AG09319 (cell line): Measurements from ENCODE around the gene TBX21.
A peak's percentile ranks its signal among the peaks of the same experiment; 100 is the strongest.

ENCODE experiments used
- DNase-seq: peaks from one replicate; pipeline ENCODE4 v3.0.0-alpha.2; 2010; ENCODE audit warnings: low read depth; ENCODE audit errors: extremely low read depth
- TF ChIP-seq, protein P1 (sequence below): IDR thresholded peaks from 2 replicates; pipeline ENCODE4 v1.5.1; 2011; ENCODE audit warnings: low read depth, mild to moderate bottlenecking, inconsistent platforms, low read length, moderate library complexity

Gene TBX21

GRCh38 chr17:47733047-47733673 lies at the start of gene TBX21:
TSS of gene TBX21 (plus strand) at chr17:47733236. CDS start at chr17:47733455, 219 bp downstream.
- TF ChIP-seq, protein P1, sequence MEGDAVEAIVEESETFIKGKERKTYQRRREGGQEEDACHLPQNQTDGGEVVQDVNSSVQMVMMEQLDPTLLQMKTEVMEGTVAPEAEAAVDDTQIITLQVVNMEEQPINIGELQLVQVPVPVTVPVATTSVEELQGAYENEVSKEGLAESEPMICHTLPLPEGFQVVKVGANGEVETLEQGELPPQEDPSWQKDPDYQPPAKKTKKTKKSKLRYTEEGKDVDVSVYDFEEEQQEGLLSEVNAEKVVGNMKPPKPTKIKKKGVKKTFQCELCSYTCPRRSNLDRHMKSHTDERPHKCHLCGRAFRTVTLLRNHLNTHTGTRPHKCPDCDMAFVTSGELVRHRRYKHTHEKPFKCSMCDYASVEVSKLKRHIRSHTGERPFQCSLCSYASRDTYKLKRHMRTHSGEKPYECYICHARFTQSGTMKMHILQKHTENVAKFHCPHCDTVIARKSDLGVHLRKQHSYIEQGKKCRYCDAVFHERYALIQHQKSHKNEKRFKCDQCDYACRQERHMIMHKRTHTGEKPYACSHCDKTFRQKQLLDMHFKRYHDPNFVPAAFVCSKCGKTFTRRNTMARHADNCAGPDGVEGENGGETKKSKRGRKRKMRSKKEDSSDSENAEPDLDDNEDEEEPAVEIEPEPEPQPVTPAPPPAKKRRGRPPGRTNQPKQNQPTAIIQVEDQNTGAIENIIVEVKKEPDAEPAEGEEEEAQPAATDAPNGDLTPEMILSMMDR: no peak; the same call in 1 of the 2 replicates
- DNase-seq: no peak

- no peak for DNase-seq
- TF ChIP-seq, protein P1: no peak
These were observed 49.0 kb upstream of the TBX21 start for GRCh38 chr17:47684025-47684424.

GRCh38 chr17:47684535-47685193 lies 48.4 kb upstream of the TBX21 start:
- DNase-seq: no peak
- TF ChIP-seq, protein P1: no peak

DNA sequence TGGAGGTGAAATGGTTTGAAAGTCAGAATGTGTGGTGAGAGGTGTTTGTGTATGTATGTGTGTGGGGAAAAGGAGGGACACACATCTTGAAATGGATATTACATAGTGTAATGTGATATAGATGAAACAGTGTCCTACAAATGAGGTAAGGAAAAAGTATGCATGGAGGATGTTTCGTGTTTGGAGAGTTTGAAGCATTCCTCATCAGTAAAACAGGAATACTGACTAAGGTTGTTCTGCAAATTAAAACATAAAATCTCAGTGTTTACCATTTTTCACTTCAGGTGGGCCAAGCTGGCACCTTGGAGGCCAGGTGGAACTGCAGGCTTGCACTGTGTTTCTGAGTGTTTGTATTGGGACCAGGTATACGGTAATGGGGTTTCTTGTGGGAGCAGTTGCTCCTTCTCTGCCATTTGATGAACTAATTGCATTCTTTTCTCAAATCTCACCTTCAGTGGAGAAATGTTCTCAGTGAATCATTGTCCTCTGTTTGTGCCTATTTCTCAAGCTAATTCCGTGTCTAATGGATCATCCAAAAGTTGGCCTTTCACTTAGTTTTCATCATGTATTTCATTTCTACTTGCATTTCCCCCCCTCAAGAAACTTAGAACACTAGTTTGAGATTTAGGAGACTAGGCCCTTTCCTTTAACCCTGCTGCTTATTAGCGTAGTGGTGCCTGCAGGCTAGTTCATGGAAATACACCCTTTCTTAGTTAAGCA lies 47.3 kb upstream of the TBX21 start:
- no peak for DNase-seq
- TF ChIP-seq, protein P1: peak; percentile 6; the same call in 1 of the 2 replicates

DNA sequence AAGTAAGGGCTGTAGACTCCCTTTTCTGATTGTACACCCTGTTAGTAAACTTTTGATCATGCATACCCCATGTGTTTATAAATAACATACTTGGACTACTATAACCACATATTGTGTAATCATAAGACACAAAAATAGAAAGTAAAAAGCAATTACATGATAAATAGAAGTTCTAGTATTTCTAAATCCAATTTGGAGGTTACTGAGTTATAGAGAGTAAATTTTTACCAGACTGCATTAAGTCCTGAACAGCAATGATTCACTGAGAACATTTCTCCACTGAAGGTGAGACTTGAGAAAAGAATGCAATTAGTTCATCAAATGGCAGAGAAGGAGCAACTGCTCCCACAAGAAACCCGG lies 46.8 kb upstream of the TBX21 start:
- DNase-seq: peak; percentile 60
- TF ChIP-seq, protein P1: no peak

DNA sequence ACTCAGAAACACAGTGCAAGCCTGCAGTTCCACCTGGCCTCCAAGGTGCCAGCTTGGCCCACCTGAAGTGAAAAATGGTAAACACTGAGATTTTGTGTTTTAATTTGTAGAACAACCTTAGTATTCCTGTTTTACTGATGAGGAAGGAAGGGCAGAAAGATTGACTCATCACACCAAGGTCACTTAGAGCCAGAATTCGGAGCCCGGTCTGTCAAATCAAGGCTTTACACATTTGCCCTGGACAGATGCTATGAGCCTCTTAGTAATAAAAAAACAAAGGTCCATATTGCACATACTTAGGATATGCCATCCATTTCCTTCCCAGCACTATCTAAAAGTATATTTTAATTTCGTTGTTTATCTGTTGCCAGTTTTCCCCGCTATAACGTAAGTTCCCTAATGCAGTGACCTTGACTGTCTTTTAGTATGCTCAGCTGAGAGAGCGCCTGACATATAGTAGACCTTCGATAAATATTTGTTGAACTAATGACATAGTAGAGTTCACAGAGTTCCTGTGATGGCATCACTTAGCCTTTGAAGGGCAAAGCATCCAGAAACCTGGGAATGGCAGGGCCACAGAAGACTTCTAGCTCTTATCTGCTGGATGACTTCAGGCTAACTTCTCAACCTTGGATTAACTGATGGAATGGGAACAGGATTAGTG lies 46.2 kb upstream of the TBX21 start:
- TF ChIP-seq, protein P1: no peak
- no peak for DNase-seq
